Activated naive CD8-positive, alpha-beta T cell (primary cell): ENCODE data around the gene SATB2.
A peak's percentile ranks its signal among the peaks of the same experiment; 100 is the strongest.

Experiments
- H3K27ac Mint-ChIP-seq: one replicate; pipeline ENCODE4 v1.8.0; 2021; ENCODE audit warnings: mixed read lengths
- H3K27me3 Mint-ChIP-seq: one replicate; pipeline ENCODE4 v1.8.0; 2021; ENCODE audit warnings: mixed read lengths
- H3K36me3 Mint-ChIP-seq: one replicate; pipeline ENCODE4 v1.8.0; 2021; ENCODE audit warnings: mixed read lengths
- H3K4me1 Mint-ChIP-seq: one replicate; pipeline ENCODE4 v1.8.0; 2021; ENCODE audit warnings: low read depth, mixed read lengths
- H3K4me3 Mint-ChIP-seq: one replicate; pipeline ENCODE4 v1.8.0; 2021; ENCODE audit warnings: mild to moderate bottlenecking, mixed read lengths
- H3K9me3 Mint-ChIP-seq: one replicate; pipeline ENCODE4 v1.8.0; 2021; ENCODE audit warnings: low read depth, mixed read lengths

SATB2 gene

GRCh38 chr2:199457147-199458008, at the start of gene SATB2:
Gene SATB2 (minus strand): TSS chr2:199457939. CDS start chr2:199456037, 1,902 bp downstream.
- peaks cover 35% of the 10 kb centered on the region for H3K4me1 Mint-ChIP-seq

GRCh38 chr2:199505755-199506403, 48.1 kb upstream of the SATB2 start:
- Mint-ChIP-seq H3K36me3 (no peaks in the 10 kb centered on the region), H3K4me1 (no peaks in the 10 kb centered on the region), H3K27ac (no peak overlapping the region), H3K4me3 (no peak overlapping the region), H3K27me3 (peaks cover 20% of the 10 kb centered on the region), H3K9me3 (no peaks in the 10 kb centered on the region)

More at GRCh38 chr2:199457147-199458008, at the start of gene SATB2:
- Mint-ChIP-seq H3K27me3 (peaks cover 38% of the 10 kb centered on the region), H3K9me3 (no peaks in the 10 kb centered on the region), H3K36me3 (no peaks in the 10 kb centered on the region), H3K27ac (no peak within 1 kb of the TSS), H3K4me3 (peak within 1 kb of the TSS; percentile 78)

- Mint-ChIP-seq H3K4me1 (no peaks in the 10 kb centered on the region), H3K36me3 (no peaks in the 10 kb centered on the region), H3K9me3 (no peaks in the 10 kb centered on the region), H3K27me3 (peaks cover 14% of the 10 kb centered on the region), H3K4me3 (no peak overlapping the region), H3K27ac (no peak overlapping the region)
Observed at GRCh38 chr2:199503148-199503547, 45.4 kb upstream of the SATB2 start.

- Mint-ChIP-seq H3K27me3 (peaks cover 9% of the 10 kb centered on the region), H3K36me3 (no peaks in the 10 kb centered on the region), H3K9me3 (no peaks in the 10 kb centered on the region), H3K27ac (no peak overlapping the region), H3K4me1 (no peaks in the 10 kb centered on the region), H3K4me3 (no peak overlapping the region)
Observed at GRCh38 chr2:199499005-199499404, 41.3 kb upstream of the SATB2 start.

GRCh38 chr2:199495147-199495546, 37.4 kb upstream of the SATB2 start:
- Mint-ChIP-seq H3K4me1 (no peaks in the 10 kb centered on the region), H3K4me3 (no peak overlapping the region), H3K27ac (no peak overlapping the region), H3K36me3 (no peaks in the 10 kb centered on the region), H3K27me3 (peaks cover 15% of the 10 kb centered on the region), H3K9me3 (no peaks in the 10 kb centered on the region)

GRCh38 chr2:199490049-199490448, 32.3 kb upstream of the SATB2 start:
- Mint-ChIP-seq H3K9me3 (no peaks in the 10 kb centered on the region), H3K27ac (no peak overlapping the region), H3K4me1 (no peaks in the 10 kb centered on the region), H3K4me3 (no peak overlapping the region), H3K27me3 (peaks cover 15% of the 10 kb centered on the region), H3K36me3 (no peaks in the 10 kb centered on the region)

GRCh38 chr2:199488772-199489400, 31.1 kb upstream of the SATB2 start:
- Mint-ChIP-seq H3K9me3 (no peaks in the 10 kb centered on the region), H3K4me1 (no peaks in the 10 kb centered on the region), H3K27me3 (peaks cover 17% of the 10 kb centered on the region), H3K27ac (no peak overlapping the region), H3K4me3 (no peak overlapping the region), H3K36me3 (no peaks in the 10 kb centered on the region)

- Mint-ChIP-seq H3K36me3 (no peaks in the 10 kb centered on the region), H3K4me3 (no peak overlapping the region), H3K4me1 (no peaks in the 10 kb centered on the region), H3K27ac (no peak overlapping the region), H3K9me3 (no peaks in the 10 kb centered on the region), H3K27me3 (peaks cover 12% of the 10 kb centered on the region)
Observed at GRCh38 chr2:199485732-199486335, 28.1 kb upstream of the SATB2 start.

- no peak overlapping the region for H3K4me3 Mint-ChIP-seq
- peaks cover 11% of the 10 kb centered on the region for H3K27me3 Mint-ChIP-seq
- no peaks in the 10 kb centered on the region for H3K4me1 Mint-ChIP-seq
- H3K36me3 Mint-ChIP-seq, result no peaks in the 10 kb centered on the region
- H3K27ac Mint-ChIP-seq, result no peak overlapping the region
- H3K9me3 Mint-ChIP-seq, result no peaks in the 10 kb centered on the region
Observed at GRCh38 chr2:199484927-199485326, 27.2 kb upstream of the SATB2 start.

GRCh38 chr2:199480966-199481365, 23.2 kb upstream of the SATB2 start:
- no peaks in the 10 kb centered on the region for H3K9me3 Mint-ChIP-seq
- no peaks in the 10 kb centered on the region for H3K4me1 Mint-ChIP-seq
- peaks cover 13% of the 10 kb centered on the region for H3K27me3 Mint-ChIP-seq
- no peaks in the 10 kb centered on the region for H3K36me3 Mint-ChIP-seq
- H3K4me3 Mint-ChIP-seq, result no peak overlapping the region
- no peak overlapping the region for H3K27ac Mint-ChIP-seq

- no peak overlapping the region for H3K27ac Mint-ChIP-seq
- H3K4me1 Mint-ChIP-seq, result no peaks in the 10 kb centered on the region
- no peak overlapping the region for H3K4me3 Mint-ChIP-seq
- no peaks in the 10 kb centered on the region for H3K9me3 Mint-ChIP-seq
- peaks cover 33% of the 10 kb centered on the region for H3K27me3 Mint-ChIP-seq
- no peaks in the 10 kb centered on the region for H3K36me3 Mint-ChIP-seq
Observed at GRCh38 chr2:199477277-199477834, 19.6 kb upstream of the SATB2 start.

GRCh38 chr2:199471443-199472057, 13.8 kb upstream of the SATB2 start:
- H3K4me1 Mint-ChIP-seq, result peaks cover 23% of the 10 kb centered on the region
- no peak overlapping the region for H3K27ac Mint-ChIP-seq
- no peaks in the 10 kb centered on the region for H3K9me3 Mint-ChIP-seq
- no peak overlapping the region for H3K4me3 Mint-ChIP-seq
- H3K27me3 Mint-ChIP-seq, result peaks cover 55% of the 10 kb centered on the region
- no peaks in the 10 kb centered on the region for H3K36me3 Mint-ChIP-seq

GRCh38 chr2:199470672-199471442, 13.1 kb upstream of the SATB2 start:
- H3K27me3 Mint-ChIP-seq, result peaks cover 59% of the 10 kb centered on the region

GRCh38 chr2:199470361-199470671, 12.6 kb upstream of the SATB2 start:
- peaks cover 64% of the 10 kb centered on the region for H3K27me3 Mint-ChIP-seq
- no peak overlapping the region for H3K4me3 Mint-ChIP-seq
- H3K9me3 Mint-ChIP-seq, result no peaks in the 10 kb centered on the region
- H3K36me3 Mint-ChIP-seq, result no peaks in the 10 kb centered on the region
- peaks cover 23% of the 10 kb centered on the region for H3K4me1 Mint-ChIP-seq
- no peak overlapping the region for H3K27ac Mint-ChIP-seq

More at GRCh38 chr2:199470672-199471442, 13.1 kb upstream of the SATB2 start:
- Mint-ChIP-seq H3K4me3 (no peak overlapping the region), H3K36me3 (no peaks in the 10 kb centered on the region), H3K27ac (no peak overlapping the region), H3K9me3 (no peaks in the 10 kb centered on the region), H3K4me1 (peaks cover 23% of the 10 kb centered on the region)
